GM21723 (cell line): Measurements from ENCODE around the gene DLG2.

Source experiments
- ATAC-seq: cut with Tn5 transposase; IDR thresholded peaks from one replicate; pipeline ENCODE4 v1.9.1; 2021; ENCODE audit warnings: mild to moderate bottlenecking, moderate library complexity; ENCODE audit not compliant: unreplicated experiment

The DLG2 gene

GRCh38 chr11:84420271-84420670 lies 1206.9 kb downstream of the DLG2 start:
- ATAC-seq = no peak

GRCh38 chr11:84419616-84420015 lies 1207.5 kb downstream of the DLG2 start:
- ATAC-seq = no peak

- ATAC-seq = no peak
These were observed 1212.2 kb downstream of the DLG2 start for GRCh38 chr11:84414920-84415319.

DNA sequence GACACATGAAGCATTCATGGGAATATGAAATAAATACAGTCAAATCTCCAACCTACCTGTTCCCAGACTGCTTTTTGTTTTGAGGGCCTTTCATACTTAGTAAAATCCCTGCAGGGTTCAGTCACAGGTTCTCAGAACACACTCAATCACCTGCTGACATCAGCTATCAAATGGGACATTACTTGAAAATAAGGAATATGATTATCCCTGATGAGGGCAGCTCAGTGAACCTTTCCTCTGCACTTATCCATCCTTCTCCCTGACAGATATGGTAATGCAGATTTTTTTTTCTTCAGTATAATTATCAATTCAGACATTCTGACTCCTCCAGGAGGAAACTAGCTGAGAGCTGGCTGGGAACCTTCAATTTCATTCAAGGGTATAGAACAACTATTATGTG lies 1213.6 kb downstream of the DLG2 start:
- no peak for ATAC-seq

DNA sequence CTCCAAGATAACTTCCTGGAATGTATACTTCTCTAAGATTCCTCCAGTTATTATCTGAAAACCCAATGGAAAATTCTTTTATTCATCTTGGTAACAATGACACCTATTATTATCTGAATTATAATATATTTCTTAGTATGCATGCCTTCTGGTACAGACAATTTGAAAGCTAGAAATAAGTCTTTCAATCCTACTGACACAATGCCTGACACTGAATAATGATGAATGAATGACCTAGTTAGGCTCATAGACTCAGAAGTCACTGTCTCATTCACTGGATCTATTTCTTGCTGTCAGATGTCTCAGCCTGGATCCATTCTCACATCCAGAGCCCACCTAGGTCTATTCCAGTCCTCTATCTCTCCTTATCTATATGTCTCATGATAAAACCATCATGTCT lies 1214.3 kb downstream of the DLG2 start:
- no peak for ATAC-seq

DNA sequence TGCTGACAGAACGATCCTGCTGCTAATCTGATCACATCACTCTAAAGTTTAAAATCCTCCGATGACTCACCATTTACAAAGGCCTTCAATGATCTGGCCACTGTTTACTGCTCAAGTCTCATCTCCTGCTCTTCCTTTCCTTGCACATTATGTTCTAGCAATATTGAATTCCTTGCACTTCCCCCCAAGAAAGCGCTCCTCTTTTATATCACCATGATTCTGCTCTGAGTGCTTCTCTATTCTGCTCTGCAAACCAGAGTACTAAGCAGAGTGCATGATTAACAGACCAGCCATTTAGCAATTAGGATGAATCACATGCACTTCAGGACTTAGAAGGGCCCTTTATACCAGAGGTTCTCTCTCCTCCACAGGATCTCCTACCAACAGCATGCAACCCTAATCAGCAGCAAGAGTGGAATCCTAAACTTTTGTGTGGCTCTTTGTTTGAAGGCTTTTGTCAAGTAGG lies 1218.2 kb downstream of the DLG2 start:
- no peak for ATAC-seq

DNA sequence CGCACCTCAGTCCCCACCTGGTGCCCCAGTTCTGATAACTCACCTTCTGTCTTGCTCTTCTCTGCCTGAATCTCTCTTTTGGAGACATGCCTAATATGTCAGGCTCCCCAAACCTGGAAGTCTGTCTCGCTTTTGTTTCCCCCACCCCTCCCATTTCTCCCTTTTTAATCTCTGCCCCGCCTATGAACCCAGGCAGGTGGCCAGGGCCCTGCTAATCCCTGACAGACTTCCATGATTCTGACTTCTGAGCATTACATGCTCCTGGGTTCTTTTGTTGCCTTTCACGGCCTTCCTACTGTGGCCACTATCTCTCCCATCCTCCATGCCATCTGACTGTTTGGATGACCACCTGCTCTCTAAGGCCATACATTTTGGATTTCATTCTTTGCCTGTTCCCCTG lies 1220.1 kb downstream of the DLG2 start:
- no peak for ATAC-seq

DNA sequence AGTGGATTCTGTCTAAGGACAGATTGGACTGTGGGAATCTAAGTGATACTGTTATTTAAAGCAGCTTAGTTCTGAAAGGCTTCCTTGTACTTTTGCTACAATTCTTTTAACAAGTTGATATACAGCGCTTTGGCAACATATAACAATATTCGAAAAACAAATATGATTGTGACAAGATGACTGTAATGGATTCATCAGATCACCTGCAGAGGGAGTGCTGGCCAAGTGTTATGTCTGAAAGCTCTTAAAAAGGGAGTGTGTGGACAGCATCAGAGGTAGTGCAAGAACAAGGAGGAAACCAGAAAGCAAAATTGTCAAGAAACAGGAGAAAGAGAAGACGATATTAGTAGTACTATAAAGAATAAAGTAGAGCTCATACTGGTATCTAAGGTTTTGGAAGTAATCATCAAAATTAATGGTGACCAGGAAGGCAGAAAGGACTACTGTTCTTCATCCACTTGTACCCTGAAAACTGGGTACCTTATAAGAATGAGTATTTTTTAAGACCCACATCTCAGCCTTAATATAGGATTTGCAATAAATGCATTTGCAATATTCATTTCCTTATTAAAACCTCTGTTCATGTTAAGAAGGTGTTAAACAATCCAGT lies 1229.0 kb downstream of the DLG2 start:
- no peak for ATAC-seq

DNA sequence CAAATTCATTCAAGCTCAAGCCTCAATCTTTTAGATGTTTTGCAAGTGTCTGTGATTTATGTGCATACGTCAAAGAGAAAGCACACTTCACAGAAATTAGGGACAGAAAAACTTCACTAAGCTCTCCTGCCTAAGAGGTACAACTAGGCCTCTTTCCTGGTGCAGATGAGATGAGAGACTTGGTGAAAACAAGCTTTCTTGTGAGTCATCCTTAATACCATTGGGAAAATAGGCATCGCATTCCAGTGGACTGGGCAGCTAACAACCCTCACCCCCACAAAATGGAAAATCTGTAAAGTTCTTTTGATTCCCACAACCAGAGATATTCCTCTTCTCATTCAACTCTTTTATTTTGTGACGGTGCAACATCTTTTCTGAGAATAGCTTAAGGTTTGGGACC lies 1230.6 kb downstream of the DLG2 start:
- no peak for ATAC-seq

- ATAC-seq = no peak
These were observed 1236.6 kb downstream of the DLG2 start for GRCh38 chr11:84390441-84391078.

DNA sequence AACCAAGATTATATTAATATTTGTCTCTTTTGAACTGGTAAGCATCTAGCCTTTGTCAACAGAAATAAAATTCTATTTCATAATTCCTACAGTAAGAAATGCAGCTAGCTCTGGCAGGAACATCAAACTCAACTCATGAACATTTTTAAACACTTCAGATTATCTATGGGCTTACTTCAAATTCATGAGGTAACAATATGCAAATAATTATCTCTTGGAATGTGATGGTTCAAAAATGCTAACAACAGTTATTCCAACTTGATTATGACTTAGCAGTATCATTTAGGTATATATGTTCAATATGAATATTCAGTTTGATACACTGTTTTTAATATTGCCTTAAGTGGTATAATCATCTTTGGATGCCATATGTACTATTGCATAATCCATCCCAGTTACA lies 1237.4 kb downstream of the DLG2 start:
- ATAC-seq = no peak

- ATAC-seq = peak; percentile 73
These were observed 1242.4 kb downstream of the DLG2 start for GRCh38 chr11:84384731-84385130.

GRCh38 chr11:84383576-84383975 lies 1243.6 kb downstream of the DLG2 start:
- no peak for ATAC-seq

- no peak for ATAC-seq
These were observed 1245.5 kb downstream of the DLG2 start for GRCh38 chr11:84381666-84382065.

- no peak for ATAC-seq
These were observed 1254.7 kb downstream of the DLG2 start for GRCh38 chr11:84372381-84372950.

- no peak for ATAC-seq
These were observed 1269.1 kb downstream of the DLG2 start for GRCh38 chr11:84358034-84358433.

GRCh38 chr11:84355911-84356310 lies 1271.2 kb downstream of the DLG2 start:
- no peak for ATAC-seq

- no peak for ATAC-seq
These were observed 1281.5 kb downstream of the DLG2 start for GRCh38 chr11:84345597-84345996.

GRCh38 chr11:84345027-84345426 lies 1282.1 kb downstream of the DLG2 start:
- ATAC-seq = no peak

DNA sequence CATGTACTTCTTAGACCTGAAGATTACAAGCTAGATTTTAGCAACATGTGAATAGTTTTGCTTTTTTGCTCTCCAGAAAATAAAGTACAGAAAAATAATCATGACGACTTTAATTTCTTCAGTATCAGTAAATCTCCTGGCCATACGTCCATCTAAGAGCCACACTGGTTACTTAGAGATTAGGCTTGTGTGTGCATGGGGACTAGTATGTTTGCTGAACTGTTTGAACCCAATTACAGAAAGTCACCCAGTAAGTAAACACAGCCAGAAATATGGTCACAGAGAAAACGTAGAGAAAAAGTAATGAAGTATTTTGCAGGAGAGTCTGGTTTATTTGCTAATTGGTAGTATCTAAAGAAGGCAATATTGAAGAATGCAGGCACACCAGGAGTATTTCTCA lies 1287.3 kb downstream of the DLG2 start:
- ATAC-seq = no peak

GRCh38 chr11:84333221-84333620 lies 1293.9 kb downstream of the DLG2 start:
- no peak for ATAC-seq

GRCh38 chr11:84322211-84322610 lies 1304.9 kb downstream of the DLG2 start:
- ATAC-seq = no peak

DNA sequence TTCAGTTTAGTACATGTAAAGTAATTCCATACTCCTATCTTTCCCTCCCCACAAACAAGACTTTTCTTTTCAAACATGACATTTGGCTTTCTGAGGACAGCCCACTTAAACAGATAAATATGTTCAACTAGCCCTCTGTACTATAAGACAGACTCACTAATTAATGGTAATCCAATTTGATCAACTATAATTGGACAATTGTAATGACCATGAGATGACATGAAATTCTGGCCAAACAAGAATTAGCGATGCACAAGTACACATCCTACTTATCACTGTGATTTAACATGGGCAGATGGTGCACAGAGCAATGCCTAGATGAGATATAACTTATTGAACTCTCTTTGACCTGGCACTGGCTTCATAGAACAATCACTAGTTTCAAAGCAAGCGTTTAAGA lies 1307.3 kb downstream of the DLG2 start:
- no peak for ATAC-seq
